NCI-H82 treated with DMSO at 0.1 percent for 48 hours (cell line): ENCODE results near the gene PLEKHA3.
"Not testable (repeated sequence)": the region's sequence is repeated elsewhere in the genome, so short reads cannot be mapped to it uniquely, and the experiment has no call there.

Experiments
- DNase-seq: peaks from one replicate; lab custom pipeline; 2025; ENCODE audit not compliant: unreplicated experiment; lab: John Stamatoyannopoulos, UW

The PLEKHA3 gene

DNA sequence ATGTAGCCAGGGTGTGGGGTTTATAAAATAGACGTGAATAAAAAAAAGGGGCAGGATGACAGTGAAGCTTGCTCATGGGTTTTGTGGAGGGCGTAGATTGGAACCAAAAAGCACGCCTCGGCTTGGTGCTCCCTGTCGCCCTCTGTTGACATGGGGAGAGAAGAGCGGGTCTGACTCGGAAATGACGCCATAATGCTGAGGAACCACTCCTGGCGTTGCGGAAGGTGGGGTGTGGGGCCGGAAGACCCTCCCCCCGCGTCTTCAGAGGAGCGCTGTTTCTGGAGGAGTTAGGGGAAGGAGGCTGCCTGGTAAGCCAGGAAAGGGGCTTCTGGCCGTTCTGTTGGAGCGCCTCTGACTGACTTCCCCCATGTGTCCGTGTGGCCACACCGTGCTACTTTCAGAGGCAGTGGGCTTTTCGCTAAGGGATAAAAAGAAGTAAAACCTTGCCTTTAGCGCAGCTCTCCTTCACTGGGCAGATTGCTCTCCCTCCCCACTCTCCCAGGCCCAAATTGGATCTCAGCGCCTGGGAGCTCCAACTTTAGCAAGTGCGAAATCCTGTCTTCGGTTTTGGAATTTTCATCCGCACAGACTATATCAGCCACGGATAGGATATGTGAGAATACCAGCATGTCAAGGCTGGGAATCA, 42.8 kb downstream of the PLEKHA3 start:
- no peak for DNase-seq

DNA sequence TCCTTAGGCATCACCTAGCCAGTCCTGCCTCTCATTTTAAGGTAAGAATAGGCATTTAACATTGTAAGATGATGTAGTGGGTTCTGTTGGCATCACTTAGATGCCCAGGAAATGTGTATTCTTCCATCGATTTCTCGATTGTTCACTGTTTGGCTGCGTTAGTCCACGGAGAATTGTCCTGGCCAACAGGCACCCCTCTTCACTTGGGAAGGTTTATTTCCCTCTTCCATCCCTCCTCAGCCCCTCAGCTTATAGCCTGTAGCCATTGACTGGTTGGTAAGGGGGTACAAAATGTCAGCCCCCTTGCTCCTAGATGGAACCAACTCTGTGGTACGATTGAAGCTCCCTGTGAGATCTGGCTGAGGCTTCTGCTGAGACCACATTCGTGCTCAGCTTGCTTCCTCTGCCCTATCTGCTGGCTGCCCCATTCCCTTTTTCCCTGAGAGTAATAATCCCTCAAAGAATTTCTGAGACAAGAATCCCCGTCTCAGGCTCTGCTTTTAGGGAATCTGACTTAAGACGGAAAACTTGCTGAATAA, 43.4 kb downstream of the PLEKHA3 start:
- DNase-seq: no peak

DNA sequence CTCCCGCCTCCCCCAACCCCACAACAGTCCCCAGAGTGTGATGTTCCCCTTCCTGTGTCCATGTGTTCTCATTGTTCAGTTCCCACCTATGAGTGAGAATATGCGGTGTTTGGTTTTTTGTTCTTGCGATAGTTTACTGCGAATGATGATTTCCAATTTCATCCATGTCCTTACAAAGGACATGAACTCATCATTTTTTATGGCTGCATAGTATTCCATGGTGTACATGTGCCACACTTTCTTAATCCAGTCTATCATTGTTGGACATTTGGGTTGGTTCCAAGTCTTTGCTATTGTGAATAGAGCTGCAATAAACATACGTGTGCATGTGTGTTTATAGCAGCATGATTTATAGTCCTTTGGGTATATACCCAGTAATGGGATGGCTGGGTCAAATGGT, 44.8 kb downstream of the PLEKHA3 start:
- DNase-seq: not testable (repeated sequence)

DNA sequence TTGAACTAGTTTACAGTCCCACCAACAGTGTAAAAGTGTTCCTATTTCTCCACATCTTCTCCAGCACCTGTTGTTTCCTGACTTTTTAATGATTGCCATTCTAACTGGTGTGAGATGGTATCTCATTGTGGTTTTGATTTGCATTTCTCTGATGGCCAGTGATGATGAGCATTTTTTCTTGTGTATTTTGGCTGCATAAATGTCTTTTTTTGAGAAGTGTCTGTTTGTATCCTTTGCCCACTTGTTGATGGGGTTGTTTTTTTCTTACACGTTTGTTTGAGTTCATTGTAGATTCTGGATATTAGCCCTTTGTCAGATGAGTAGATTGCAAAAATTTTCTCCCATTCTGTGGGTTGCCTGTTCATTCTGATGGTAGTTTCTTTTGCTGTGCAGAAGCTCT, 45.2 kb downstream of the PLEKHA3 start:
- not testable (repeated sequence) for DNase-seq

DNA sequence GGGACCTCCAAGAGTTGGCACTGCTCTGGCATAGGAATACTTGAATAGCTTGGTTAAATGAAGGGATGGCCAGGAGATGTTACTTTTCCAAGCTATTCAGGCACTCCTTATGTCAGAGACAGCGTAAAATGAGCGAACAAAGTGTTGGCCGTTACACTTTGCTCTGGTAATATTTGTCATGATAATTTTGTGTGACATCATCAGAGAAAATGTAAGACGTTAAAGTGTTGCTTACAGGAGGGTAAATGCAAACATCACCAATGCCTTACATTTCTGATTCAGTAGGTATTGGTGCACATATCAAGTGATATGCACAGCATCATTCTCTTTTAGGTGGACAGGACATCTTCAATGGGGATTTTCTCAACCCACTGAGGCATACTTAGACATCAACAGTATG, 46.0 kb downstream of the PLEKHA3 start:
- no peak for DNase-seq

DNA sequence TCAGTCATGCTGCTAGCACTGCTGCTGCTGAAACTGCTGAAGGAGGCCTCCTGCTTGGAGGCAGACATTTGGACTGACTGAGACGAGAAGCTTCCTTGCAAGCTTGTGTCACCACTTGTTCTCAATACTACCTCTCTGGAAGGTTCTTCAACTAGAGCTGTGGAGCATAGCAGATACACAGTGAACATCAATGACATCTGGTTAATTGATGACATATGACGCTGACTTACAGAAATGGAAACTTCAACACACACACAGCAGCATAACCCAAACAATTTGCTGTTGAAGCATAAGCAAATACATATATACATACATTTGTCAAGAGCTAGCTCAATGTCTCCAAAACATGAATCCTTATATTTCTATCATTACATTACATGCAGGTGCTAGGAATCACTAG, 47.3 kb downstream of the PLEKHA3 start:
- DNase-seq: no peak

DNA sequence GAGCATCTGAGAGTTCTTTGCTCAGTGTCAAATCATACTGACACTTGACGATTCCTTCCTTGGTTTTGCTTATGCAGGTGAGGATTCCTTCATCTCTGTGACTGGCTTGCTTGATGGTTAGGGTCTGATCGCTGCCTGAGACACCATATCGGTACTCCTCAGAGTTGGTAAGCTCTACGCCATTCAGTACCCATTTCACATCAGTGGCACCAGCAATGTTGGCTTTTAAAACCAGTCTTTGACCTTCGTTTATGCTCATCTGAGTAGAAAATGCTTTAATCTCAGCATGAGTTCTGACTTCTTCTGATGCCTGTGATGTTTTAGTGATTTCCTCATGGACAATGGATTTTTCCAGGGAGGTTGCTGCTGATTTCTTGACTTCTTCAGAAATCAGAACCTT, 48.4 kb downstream of the PLEKHA3 start:
- no peak for DNase-seq

DNA sequence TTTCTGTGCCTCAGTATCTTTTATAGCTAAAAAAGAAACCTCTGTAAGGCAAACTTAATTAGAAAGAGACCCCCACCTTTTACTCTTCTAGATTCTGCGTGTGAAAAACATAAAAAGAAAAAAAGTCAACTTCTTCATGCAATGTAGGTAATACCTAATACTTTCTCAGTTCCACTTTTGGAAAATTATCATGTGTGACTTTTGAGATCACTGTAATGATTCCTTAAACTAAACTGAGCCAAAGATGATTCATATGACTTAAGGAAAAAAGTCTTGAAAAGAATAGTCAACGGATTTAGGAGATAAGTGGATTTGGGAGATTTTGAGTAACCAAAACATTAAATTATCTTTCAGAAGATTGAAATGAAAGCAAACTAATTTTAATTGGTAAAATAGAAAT, 48.9 kb downstream of the PLEKHA3 start:
- DNase-seq: no peak

DNA sequence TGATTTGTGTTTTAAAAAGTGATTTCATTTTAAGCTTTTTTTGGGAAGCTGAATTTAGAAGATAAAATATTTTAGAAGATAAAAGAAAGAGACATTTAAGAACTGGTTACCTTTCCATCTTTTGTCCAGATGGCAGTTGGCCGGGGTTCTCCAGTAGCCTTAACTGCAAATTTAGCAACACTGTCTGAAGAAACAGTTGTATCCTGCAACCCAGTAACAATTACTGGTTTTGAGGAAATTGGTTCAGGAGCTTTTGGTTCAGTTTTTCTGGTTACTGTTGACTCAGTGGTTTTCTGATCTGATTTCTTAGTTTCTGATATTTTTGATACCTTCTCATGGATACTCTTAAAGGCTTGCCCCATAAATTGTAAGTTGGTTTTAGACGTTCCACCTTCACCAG, 49.9 kb downstream of the PLEKHA3 start:
- no peak for DNase-seq

DNA sequence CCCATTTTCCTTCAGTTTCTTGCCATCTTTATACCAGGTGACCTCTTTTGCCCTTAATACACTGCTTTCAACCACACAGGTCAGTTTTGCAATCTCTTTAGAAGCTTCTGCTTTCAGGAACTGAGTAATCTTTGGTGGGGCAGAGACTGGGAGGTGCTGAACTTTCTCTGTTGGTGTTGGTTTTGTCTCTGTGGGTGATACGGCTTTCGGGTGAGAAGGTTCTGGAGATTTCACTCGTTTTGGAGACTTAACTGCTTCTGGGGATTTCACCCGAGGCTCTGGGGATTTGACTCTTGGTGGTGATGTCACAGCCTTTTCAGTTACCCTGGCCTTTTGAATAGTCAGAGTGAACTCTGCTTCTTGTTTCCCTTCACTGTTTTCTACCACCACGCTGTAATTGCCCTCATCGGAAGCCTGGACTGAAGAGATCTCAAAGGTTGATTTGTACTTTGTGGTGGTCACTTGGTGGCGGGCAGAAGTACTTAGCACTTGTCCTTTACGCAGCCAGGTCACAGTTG, 50.4 kb downstream of the PLEKHA3 start:
- DNase-seq: no peak

DNA sequence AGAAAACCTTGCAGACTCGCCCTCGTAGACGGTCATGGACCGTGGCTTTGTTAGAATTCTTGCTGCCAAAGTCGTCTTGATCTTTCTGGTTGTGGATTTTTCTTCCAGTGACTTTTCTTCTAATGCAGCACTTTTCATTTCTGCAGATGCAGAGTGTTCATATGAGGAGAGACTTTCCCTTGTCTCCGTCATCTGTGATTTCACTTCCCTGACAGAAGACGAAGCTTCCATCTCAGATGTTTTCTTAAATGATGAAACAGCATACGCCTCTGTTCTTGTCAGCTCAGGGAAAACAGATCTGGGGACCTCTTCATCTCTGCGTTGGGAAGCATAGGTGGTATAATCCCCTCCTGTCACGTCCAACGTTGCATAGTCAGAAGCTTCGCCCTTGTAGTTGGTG, 50.9 kb downstream of the PLEKHA3 start:
- DNase-seq: no peak

DNA sequence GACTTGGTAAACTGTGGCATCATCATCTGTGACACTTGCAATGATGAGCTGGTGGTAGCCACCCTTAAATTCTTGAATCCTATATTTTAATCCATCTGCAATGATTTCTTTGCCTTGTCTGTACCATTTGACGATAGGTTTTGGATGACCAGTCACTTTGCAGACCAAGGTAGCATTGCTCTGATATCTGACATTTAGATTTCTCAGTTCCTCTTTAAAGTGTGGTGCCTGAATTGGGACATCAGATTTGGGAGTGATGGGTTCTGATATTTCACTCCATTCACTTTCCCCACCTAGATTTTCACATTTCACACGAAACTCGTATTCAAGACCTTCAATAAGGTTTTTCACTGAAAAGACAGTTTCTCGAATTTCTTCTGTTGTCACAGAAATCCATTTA, 55.8 kb downstream of the PLEKHA3 start:
- DNase-seq: no peak

DNA sequence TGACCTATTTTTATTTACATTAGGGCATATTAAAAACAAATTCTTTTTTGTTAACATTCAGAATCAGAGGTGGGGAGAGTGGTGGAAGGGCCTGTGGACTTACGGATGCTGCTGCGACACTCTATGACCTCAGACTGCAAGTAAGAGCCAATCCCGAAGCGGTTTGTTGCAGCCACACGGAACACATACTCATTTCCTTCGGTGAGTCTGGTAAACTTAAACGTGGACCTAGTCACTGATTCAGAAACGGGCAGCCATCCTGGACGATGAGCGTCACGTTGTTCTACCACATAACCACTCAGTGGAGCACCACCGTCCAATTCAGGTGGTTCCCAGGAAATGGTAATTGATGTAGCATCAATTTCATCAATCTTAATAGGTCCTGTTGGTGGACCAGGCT, 61.9 kb downstream of the PLEKHA3 start:
- no peak for DNase-seq

DNA sequence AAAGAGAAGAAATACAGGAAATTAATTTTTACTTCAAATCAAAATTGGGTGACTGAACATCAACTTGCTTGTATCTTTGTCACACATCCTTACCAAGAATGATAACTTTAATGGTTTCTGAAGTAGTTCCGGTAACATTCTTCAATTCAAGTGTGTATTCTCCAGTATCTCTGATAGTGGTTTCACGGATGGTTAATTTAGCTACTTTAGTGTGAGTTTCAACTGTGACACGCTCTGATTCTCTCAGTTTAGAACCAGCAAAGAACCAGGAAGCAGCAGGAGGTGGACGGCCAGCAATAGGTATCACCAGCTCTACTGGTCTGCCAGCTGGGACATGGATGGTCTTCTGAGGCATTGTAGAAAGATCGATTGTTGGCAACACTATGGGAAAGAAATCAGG, 62.3 kb downstream of the PLEKHA3 start:
- DNase-seq: no peak

DNA sequence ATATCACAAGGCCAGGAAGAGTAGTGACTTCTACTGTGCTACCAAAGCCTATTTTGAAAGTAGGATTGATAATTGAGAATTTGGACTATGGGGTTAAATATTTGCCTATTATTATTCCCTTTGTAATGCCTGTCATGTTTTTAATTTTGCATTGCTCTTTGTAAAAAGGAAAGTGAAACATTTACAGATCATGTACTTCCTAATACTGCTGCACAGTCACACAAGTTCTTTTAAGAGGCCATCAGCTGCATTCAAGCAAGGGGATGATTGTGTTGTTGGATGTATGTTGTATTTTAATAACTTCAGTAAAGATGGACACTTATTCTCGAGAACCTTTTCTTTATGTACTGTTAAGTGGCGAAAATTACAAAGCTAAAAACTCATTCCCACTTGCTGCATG, 70.1 kb downstream of the PLEKHA3 start:
- DNase-seq: no peak

DNA sequence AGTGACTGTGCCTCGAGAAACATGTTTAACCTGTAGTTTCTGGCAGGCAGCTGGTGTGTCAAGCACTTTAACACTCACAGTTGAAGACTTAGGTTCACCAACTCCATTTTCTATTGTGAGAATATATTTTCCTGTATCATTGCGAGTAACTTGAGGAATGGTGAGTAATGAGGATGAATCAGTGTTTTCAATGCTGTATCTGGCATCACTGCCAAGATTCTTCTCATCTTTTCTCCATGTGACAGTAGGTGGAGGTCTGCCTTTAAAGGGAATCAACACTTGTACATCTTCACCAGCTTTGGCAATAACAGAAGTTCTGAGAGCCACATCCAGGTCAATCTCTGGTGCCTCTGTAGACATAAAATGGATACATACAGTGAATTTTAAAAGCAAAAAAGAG, 72.8 kb downstream of the PLEKHA3 start:
- no peak for DNase-seq
